WTC11 (cell line): ENCODE data around the gene THRA.

Experiments
- ESRRA ChIP-seq: sonication (generic); formaldehyde crosslinking; IDR thresholded peaks from 2 replicates; pipeline ENCODE4 v1.8.1; 2022; ENCODE audit warnings: mild to moderate bottlenecking, missing genetic modification reagents, borderline replicate concordance
- FOXK1 ChIP-seq: sonication (generic); formaldehyde crosslinking; IDR thresholded peaks from 2 replicates; pipeline ENCODE4 v1.8.0; 2022; ENCODE audit warnings: mild to moderate bottlenecking, moderate library complexity, missing genetic modification reagents
- RELA ChIP-seq: sonication (generic); formaldehyde crosslinking; IDR thresholded peaks from 2 replicates; pipeline ENCODE4 v1.8.1; 2022; ENCODE audit warnings: missing genetic modification reagents, mild to moderate bottlenecking, borderline replicate concordance
- RORB ChIP-seq: fragments of 250-450 bp; sonication (Bioruptor Pico); IDR thresholded peaks from 2 replicates; pipeline ENCODE4 v1.9.0; 2021; ENCODE audit warnings: mild to moderate bottlenecking
- SP1 ChIP-seq: sonication (generic); formaldehyde crosslinking; conservative IDR thresholded peaks from 2 replicates; pipeline ENCODE4 v1.8.1; 2022; ENCODE audit warnings: missing genetic modification reagents
- TEAD4 ChIP-seq: sonication (generic); formaldehyde crosslinking; IDR thresholded peaks from 2 replicates; pipeline ENCODE4 v1.8.0; 2022; ENCODE audit warnings: mild to moderate bottlenecking, missing genetic modification reagents
- TF ChIP-seq, protein P1 (sequence below): fragments of 200-600 bp; IDR thresholded peaks from 2 replicates; pipeline ENCODE4 v1.8.0; 2022; ENCODE audit warnings: antibody characterized with exemption
- TF ChIP-seq, protein P2 (sequence below): sonication (generic); formaldehyde crosslinking; IDR thresholded peaks from 2 replicates; pipeline ENCODE4 v1.8.0; 2022; ENCODE audit warnings: mild to moderate bottlenecking, missing genetic modification reagents
- TF ChIP-seq, protein P3 (sequence below): sonication (generic); formaldehyde crosslinking; IDR thresholded peaks from 2 replicates; pipeline ENCODE4 v1.8.1; 2022; ENCODE audit warnings: mild to moderate bottlenecking, missing genetic modification reagents, moderate library complexity, borderline replicate concordance
- TF ChIP-seq, protein P4 (sequence below): sonication (generic); formaldehyde crosslinking; conservative IDR thresholded peaks from 2 replicates; pipeline ENCODE4 v1.8.1; 2022; ENCODE audit warnings: mild to moderate bottlenecking, missing genetic modification reagents
- TF ChIP-seq, protein P5 (sequence below): sonication (generic); formaldehyde crosslinking; IDR thresholded peaks from 2 replicates; pipeline ENCODE4 v1.8.1; 2023; ENCODE audit warnings: mild to moderate bottlenecking, missing genetic modification reagents, borderline replicate concordance
- TF ChIP-seq, protein P6 (sequence below): sonication (generic); formaldehyde crosslinking; IDR thresholded peaks from 2 replicates; pipeline ENCODE4 v1.8.0; 2022; ENCODE audit warnings: mild to moderate bottlenecking, missing genetic modification reagents

DNA sequence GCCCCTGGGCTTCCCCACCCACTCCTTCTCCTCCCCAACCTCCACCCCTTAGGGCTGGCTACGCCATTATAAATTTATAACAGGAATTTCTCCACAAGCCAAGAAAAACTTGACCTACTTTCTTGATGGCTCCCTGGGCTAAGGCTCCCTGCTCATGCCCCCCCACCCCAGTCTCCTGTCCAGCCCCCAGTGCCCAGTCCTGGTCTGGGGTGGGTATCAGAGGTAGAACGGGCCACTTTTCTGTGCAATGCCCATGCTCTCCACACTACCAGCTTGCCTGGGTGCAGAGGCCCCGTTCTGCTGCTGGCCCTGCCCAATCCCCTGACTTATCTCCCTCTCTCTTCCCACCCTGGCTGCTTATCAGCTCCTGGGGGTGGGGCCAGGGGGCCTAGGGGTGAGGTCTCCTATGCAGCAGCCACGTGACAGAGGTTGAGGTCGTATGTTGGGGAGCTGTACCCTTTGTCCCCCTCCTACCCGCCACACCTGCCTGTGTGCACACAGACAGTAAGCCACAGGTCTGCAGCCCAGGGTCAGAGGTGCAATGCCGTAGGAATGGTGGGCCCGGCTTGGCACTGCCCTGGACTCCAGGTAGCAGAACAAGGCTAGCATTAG, 10.1 kb downstream of the THRA start:
- TF ChIP-seq, protein P1, sequence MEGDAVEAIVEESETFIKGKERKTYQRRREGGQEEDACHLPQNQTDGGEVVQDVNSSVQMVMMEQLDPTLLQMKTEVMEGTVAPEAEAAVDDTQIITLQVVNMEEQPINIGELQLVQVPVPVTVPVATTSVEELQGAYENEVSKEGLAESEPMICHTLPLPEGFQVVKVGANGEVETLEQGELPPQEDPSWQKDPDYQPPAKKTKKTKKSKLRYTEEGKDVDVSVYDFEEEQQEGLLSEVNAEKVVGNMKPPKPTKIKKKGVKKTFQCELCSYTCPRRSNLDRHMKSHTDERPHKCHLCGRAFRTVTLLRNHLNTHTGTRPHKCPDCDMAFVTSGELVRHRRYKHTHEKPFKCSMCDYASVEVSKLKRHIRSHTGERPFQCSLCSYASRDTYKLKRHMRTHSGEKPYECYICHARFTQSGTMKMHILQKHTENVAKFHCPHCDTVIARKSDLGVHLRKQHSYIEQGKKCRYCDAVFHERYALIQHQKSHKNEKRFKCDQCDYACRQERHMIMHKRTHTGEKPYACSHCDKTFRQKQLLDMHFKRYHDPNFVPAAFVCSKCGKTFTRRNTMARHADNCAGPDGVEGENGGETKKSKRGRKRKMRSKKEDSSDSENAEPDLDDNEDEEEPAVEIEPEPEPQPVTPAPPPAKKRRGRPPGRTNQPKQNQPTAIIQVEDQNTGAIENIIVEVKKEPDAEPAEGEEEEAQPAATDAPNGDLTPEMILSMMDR, result no peak
- TF ChIP-seq, protein P2, sequence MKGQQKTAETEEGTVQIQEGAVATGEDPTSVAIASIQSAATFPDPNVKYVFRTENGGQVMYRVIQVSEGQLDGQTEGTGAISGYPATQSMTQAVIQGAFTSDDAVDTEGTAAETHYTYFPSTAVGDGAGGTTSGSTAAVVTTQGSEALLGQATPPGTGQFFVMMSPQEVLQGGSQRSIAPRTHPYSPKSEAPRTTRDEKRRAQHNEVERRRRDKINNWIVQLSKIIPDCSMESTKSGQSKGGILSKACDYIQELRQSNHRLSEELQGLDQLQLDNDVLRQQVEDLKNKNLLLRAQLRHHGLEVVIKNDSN, result no peak
- TF ChIP-seq SP1 (CRISPR knock-in tag), result no peak
- TF ChIP-seq RELA, result no peak
- TF ChIP-seq RORB (CRISPR knock-in tag), result no peak
- TF ChIP-seq, protein P3, sequence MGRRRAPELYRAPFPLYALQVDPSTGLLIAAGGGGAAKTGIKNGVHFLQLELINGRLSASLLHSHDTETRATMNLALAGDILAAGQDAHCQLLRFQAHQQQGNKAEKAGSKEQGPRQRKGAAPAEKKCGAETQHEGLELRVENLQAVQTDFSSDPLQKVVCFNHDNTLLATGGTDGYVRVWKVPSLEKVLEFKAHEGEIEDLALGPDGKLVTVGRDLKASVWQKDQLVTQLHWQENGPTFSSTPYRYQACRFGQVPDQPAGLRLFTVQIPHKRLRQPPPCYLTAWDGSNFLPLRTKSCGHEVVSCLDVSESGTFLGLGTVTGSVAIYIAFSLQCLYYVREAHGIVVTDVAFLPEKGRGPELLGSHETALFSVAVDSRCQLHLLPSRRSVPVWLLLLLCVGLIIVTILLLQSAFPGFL (CRISPR knock-in tag), result no peak
- TF ChIP-seq, protein P4, sequence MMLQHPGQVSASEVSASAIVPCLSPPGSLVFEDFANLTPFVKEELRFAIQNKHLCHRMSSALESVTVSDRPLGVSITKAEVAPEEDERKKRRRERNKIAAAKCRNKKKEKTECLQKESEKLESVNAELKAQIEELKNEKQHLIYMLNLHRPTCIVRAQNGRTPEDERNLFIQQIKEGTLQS (CRISPR knock-in tag), result no peak
- no peak for TF ChIP-seq TEAD4
- no peak for TF ChIP-seq FOXK1 (CRISPR knock-in tag)
- TF ChIP-seq, protein P5, sequence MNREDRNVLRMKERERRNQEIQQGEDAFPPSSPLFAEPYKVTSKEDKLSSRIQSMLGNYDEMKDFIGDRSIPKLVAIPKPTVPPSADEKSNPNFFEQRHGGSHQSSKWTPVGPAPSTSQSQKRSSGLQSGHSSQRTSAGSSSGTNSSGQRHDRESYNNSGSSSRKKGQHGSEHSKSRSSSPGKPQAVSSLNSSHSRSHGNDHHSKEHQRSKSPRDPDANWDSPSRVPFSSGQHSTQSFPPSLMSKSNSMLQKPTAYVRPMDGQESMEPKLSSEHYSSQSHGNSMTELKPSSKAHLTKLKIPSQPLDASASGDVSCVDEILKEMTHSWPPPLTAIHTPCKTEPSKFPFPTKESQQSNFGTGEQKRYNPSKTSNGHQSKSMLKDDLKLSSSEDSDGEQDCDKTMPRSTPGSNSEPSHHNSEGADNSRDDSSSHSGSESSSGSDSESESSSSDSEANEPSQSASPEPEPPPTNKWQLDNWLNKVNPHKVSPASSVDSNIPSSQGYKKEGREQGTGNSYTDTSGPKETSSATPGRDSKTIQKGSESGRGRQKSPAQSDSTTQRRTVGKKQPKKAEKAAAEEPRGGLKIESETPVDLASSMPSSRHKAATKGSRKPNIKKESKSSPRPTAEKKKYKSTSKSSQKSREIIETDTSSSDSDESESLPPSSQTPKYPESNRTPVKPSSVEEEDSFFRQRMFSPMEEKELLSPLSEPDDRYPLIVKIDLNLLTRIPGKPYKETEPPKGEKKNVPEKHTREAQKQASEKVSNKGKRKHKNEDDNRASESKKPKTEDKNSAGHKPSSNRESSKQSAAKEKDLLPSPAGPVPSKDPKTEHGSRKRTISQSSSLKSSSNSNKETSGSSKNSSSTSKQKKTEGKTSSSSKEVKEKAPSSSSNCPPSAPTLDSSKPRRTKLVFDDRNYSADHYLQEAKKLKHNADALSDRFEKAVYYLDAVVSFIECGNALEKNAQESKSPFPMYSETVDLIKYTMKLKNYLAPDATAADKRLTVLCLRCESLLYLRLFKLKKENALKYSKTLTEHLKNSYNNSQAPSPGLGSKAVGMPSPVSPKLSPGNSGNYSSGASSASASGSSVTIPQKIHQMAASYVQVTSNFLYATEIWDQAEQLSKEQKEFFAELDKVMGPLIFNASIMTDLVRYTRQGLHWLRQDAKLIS (CRISPR knock-in tag), result no peak
- no peak for TF ChIP-seq ESRRA (CRISPR knock-in tag)
- TF ChIP-seq, protein P6, sequence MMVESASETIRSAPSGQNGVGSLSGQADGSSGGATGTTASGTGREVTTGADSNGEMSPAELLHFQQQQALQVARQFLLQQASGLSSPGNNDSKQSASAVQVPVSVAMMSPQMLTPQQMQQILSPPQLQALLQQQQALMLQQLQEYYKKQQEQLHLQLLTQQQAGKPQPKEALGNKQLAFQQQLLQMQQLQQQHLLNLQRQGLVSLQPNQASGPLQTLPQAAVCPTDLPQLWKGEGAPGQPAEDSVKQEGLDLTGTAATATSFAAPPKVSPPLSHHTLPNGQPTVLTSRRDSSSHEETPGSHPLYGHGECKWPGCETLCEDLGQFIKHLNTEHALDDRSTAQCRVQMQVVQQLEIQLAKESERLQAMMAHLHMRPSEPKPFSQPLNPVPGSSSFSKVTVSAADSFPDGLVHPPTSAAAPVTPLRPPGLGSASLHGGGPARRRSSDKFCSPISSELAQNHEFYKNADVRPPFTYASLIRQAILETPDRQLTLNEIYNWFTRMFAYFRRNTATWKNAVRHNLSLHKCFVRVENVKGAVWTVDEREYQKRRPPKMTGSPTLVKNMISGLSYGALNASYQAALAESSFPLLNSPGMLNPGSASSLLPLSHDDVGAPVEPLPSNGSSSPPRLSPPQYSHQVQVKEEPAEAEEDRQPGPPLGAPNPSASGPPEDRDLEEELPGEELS (CRISPR knock-in tag), result no peak
